HCT116 (cell line): ENCODE measurements around the gene DCAF8L1.
"Not testable (repeated sequence)": the region's sequence is repeated elsewhere in the genome, so short reads cannot be mapped to it uniquely, and the experiment has no call there.

Experiments used
- CTCF ChIP-seq, 3 experiments: fragments of 200-600 bp in 1 of 3; sonication (generic) in 1 of 3; IDR thresholded peaks in 2 of 3; conservative IDR thresholded peaks in 1 of 3; 2 replicates each; pipeline ENCODE4 v1.5.1; 2012 to 2017; ENCODE audit warnings: low read depth in 2 of 3, low read length in 2 of 3, antibody characterized with exemption in 1 of 3, borderline replicate concordance in 1 of 3, control low read depth in 1 of 3, mild to moderate bottlenecking in 1 of 3, mixed read lengths in 1 of 3, mixed run types in 1 of 3, moderate library complexity in 1 of 3; ENCODE audit not compliant: insufficient read depth in 1 of 3
- EZH2phosphoT487 ChIP-seq: fragments of 200-600 bp; IDR thresholded peaks from 2 replicates; pipeline ENCODE4 v1.6.1; 2018; ENCODE audit warnings: antibody characterized with exemption, borderline replicate concordance
- RAD21 ChIP-seq: IDR thresholded peaks from 2 replicates; pipeline ENCODE4 v1.6.1; 2012; ENCODE audit warnings: low read depth, mild to moderate bottlenecking

- TF ChIP-seq RAD21; CTCF (IDR thresholded peaks at IDR 0.05 in 2 of 3, conservative IDR thresholded peaks at IDR 0.05 in 1 of 3; ENCODE audit: borderline replicate concordance in 1 of 3, insufficient read depth in 1 of 3, low read depth in 2 of 3, low read length in 2 of 3); EZH2phosphoT487: not testable (repeated sequence)
Observed at GRCh38 chrX:27976934-27977333, 4.3 kb downstream of the DCAF8L1 start.
